ENCODE measurements around the gene CENPS.

Gene CENPS

DNA sequence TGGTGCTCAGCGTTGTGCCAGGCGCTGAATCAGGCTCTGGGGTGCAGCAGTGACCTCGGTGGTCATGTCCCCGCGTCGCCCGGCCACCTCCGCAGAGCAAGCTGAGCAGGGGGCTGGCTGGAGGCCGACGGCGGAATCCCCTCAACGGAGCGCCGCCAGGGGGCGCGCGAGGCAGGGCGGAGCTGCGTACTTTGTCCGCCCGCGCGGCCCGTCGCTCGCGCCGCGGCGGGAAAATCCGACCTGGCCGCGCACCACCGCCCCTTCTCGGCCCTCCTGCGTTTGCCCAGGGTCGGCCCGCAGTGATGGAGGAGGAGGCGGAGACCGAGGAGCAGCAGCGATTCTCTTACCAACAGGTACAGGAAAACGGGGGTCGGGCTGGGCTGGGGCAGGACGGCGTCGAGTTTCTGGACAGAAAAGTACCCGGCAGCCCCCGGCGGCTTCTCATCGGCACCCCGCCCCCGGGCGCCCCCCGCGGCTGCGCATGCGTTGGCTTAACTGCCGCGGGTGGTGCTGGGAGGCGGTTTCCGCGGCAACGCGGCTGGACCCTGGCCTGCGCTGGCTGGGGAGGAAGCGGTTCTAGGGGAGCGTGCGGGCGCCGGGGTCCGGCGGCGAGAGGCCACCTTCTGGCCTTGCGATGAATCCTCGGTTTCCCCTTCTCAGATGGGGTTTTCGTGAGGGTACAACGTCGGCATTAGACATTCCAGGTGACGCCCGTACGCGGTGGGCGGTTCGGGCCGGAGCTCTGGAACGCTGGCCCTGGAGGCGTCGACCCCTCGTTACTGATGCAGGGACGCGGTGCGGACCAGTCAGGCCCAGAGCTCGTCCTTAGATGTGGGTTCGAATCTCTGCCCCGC lies at the start of gene CENPS:
Gene CENPS (plus strand): TSS at position 218 of the 854 bp plus-strand sequence. CDS start 85 bp downstream, at position 303.
- peak within 1 kb of the TSS; percentile 78 for H3K4me3 ChIP-seq (ENCODE audit: low read length)
- DNase-seq (ENCODE audit: low read depth): peak; percentile 51
- TF ChIP-seq, protein P1, sequence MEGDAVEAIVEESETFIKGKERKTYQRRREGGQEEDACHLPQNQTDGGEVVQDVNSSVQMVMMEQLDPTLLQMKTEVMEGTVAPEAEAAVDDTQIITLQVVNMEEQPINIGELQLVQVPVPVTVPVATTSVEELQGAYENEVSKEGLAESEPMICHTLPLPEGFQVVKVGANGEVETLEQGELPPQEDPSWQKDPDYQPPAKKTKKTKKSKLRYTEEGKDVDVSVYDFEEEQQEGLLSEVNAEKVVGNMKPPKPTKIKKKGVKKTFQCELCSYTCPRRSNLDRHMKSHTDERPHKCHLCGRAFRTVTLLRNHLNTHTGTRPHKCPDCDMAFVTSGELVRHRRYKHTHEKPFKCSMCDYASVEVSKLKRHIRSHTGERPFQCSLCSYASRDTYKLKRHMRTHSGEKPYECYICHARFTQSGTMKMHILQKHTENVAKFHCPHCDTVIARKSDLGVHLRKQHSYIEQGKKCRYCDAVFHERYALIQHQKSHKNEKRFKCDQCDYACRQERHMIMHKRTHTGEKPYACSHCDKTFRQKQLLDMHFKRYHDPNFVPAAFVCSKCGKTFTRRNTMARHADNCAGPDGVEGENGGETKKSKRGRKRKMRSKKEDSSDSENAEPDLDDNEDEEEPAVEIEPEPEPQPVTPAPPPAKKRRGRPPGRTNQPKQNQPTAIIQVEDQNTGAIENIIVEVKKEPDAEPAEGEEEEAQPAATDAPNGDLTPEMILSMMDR (conservative IDR thresholded peaks at IDR 0.05; ENCODE audit: low read depth, low read length): peak; percentile 81

DNA sequence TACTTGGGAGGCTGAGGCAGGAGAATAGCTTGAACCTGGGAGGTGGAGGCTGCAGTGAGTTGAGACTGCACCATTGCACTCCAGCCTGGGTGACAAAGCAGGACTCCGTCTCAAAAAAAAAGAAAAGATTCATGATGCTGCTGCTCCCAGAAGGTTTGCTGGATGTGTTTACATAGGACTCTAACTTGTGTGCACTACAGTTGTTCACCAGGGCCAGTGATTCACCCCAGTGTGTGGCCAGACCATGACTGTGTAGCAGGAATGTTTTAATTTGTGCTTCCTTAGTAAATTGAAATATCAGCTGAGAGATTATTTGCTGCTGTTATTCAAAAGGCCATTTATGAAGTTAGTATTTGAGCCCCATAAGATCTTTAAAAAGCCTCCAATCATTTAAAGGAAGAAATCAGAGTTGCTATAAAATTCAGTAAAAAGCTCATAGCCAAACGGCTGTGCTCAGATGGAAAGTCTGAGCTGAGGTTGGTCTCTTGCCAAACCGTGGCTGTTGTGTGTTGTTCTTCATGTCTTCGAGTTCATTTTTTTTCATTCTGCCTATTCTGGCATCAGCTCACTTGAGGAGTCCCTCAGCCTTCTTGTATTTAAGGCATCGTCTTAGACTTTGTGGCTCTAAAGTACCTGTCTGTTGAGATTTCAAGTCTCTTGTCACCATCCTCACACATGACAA lies 49.5 kb upstream of the CENPS start:
- no peak for DNase-seq (ENCODE audit: low read depth)
- H3K4me3 ChIP-seq (ENCODE audit: low read length): no peak overlapping the region
- TF ChIP-seq, protein P1 (conservative IDR thresholded peaks at IDR 0.05; ENCODE audit: low read depth, low read length): no peak

DNA sequence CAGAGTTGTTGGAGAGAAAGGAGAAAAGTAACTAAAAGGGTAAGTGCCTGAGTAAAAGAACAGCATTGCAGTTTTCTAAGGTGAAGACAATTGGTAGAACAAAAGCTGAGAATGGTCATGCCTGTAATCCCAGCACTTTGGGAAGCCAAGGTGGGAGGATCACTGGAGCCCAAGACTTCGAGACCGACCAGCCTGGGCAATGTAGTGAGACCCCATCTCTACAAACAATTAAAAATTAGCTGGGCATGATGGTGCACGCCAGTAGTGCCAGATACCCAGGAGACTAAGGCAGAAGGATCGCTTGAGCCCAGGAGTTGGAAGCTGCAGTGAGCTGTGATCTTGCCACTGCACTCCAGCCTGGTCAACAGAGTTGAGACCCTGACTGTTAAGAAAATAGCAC lies 46.6 kb upstream of the CENPS start:
- DNase-seq (ENCODE audit: low read depth): no peak

DNA sequence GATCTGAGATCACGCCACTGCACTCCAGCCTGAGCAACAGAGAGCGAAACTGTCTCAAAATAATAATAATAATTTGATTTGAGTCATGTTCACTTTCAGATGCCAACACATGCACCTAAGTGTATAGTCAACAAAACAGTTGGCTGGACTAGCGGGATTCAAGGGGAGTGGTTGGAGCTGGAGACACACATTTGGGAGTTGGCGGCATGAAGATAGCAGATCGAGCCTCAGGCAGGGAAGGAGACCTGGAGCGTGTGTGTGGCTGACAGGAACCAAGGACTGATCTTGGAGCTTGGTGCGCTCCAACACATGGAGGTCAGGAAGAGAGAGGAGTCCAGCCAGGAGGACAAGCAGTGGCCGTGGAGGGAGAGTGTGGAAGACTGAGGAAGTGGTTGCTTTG lies 46.0 kb upstream of the CENPS start:
- TF ChIP-seq, protein P1 (conservative IDR thresholded peaks at IDR 0.05; ENCODE audit: low read depth, low read length): no peak
- DNase-seq (ENCODE audit: low read depth): no peak
- no peak overlapping the region for H3K4me3 ChIP-seq (ENCODE audit: low read length)

More for the DNA sequence above, 46.6 kb upstream of the CENPS start:
- TF ChIP-seq, protein P1 (conservative IDR thresholded peaks at IDR 0.05; ENCODE audit: low read depth, low read length): no peak
- H3K4me3 ChIP-seq (ENCODE audit: low read length): no peak overlapping the region

DNA sequence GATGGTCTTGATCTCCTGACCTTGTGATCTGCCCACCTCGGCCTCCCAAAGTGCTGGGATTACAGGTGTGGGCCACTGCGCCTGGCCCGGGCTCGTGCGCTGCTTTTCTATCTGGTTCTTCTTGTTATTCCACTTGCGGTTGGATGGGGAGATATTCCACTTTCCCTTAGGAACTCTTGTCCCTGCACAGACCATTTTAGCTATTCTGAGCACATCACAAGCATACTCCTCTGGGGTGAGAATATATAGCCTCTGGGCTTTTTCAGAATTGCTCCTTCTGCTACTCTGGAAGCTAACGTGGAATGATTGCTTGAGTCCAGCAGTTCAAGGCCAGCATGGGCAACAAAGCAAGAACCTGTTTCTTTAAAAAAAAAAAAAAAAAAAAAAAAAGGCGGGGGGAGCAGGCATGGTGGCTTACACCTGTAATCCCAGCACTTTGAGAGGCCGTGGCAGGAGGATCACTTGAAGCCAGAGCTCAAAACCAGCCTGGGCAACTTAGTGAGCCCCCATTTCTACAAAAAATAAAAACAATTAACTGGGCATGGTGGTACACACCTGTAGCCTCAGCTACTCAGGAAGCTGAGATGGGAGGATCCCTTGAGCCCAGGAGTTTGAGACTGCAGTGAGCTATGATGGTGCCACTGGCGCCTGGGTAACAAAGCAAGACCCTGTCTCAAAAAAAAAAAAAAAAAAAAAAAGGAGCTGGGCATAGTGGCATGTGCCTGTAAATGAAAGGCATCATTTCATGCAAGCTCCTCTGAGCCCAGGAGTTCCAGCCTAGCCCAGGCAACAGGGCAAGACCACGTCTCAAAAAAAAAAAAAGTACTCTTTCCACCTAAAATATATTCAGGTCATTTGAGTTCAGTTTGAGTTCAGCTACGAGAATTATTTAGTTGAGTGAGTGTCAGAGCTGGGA lies 43.2 kb upstream of the CENPS start:
- no peak for DNase-seq (ENCODE audit: low read depth)
- TF ChIP-seq, protein P1 (conservative IDR thresholded peaks at IDR 0.05; ENCODE audit: low read depth, low read length): no peak
- no peak overlapping the region for H3K4me3 ChIP-seq (ENCODE audit: low read length)

DNA sequence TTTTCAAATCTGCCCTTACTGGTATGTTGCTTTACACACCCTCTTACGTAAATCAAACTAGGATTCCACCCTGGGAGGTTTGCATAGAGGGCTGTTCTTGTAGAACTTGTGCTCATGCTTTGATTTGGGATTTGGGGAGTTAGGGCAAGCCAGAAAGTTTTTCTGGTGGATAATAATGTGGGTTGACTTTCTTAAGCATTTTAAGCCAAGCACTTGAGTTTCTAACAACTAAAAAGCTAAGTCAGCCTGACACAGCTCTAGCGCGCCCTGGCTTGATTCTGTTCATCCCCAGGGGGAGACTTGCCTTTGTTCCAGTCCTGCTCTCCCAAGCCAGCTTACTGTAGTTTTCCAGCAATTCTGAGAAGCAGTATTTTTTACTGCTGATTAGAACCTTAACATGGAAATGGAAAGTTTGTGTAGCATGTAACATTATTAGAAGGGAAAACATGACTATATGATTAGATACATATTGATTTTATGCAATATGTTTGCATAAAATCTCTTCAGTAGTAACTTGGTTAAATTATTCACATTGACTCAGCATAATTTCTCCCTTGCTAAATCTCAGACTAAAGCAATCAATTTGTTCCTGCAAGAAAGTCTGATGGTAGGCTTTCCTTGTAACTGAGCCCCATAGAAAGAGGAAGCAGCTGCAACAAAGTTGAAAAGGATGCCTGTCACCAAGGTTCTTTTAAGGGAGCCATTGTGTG lies 42.4 kb upstream of the CENPS start:
- TF ChIP-seq, protein P1 (conservative IDR thresholded peaks at IDR 0.05; ENCODE audit: low read depth, low read length): peak; percentile 24
- peak; percentile 50 for DNase-seq (ENCODE audit: low read depth)
- peak overlapping the region; percentile 7 for H3K4me3 ChIP-seq (ENCODE audit: low read length)

All from retinal pigment epithelial cell (primary cell).